Smooth muscle cell (in vitro differentiated cells): ENCODE measurements around the gene RIF1. TPM values are rescaled to one million over a fixed set of nuclear protein-coding genes. Genes with fewer than 3 reads are reported as not detected.

Source experiments
- DNase-seq: peaks from one replicate; lab custom pipeline; 2025; ENCODE audit not compliant: unreplicated experiment; lab: John Stamatoyannopoulos, UW
- H2AFZ ChIP-seq: fragments of 200-600 bp; sonication (generic); 2 replicates; pipeline ENCODE4 v1.6.0; 2016; ENCODE audit warnings: antibody characterized with exemption, low read depth, mild to moderate bottlenecking
- H3F3A ChIP-seq: fragments of 200-600 bp; sonication (generic); 2 replicates; pipeline ENCODE4 v1.6.0; 2017; ENCODE audit warnings: antibody characterized with exemption, low read depth
- H3K27ac ChIP-seq: fragments of 200-600 bp; sonication (generic); 2 replicates; pipeline ENCODE4 v1.5.1; 2016; ENCODE audit warnings: low read depth, mild to moderate bottlenecking
- H3K27me3 ChIP-seq: fragments of 200-600 bp; sonication (generic); 2 replicates; pipeline ENCODE4 v1.6.1; 2016; ENCODE audit warnings: low read depth, mild to moderate bottlenecking
- H3K36me3 ChIP-seq: fragments of 200-600 bp; sonication (generic); 2 replicates; pipeline ENCODE4 v1.5.1; 2016; ENCODE audit warnings: low read depth
- H3K4me1 ChIP-seq: fragments of 200-600 bp; sonication (generic); 2 replicates; pipeline ENCODE4 v1.5.1; 2016; ENCODE audit warnings: low read depth
- H3K4me2 ChIP-seq: fragments of 200-600 bp; sonication (generic); 2 replicates; pipeline ENCODE4 v1.6.0; 2016; ENCODE audit warnings: mild to moderate bottlenecking
- H3K4me3 ChIP-seq: fragments of 200-600 bp; sonication (generic); 2 replicates; pipeline ENCODE4 v1.5.1; 2016; ENCODE audit warnings: mild to moderate bottlenecking
- H3K79me2 ChIP-seq: fragments of 200-600 bp; sonication (generic); 2 replicates; pipeline ENCODE4 v1.6.0; 2016; ENCODE audit warnings: low read depth, mild to moderate bottlenecking
- H3K9ac ChIP-seq: fragments of 200-600 bp; sonication (generic); 2 replicates; pipeline ENCODE4 v1.6.0; 2016; ENCODE audit warnings: low read depth
- H3K9me3 ChIP-seq: fragments of 200-600 bp; sonication (generic); replicated peaks from 2 replicates; pipeline ENCODE4 v1.5.1; 2016; ENCODE audit warnings: low read depth
- H4K20me1 ChIP-seq: fragments of 200-600 bp; sonication (generic); 2 replicates; pipeline ENCODE4 v1.6.0; 2016; ENCODE audit warnings: low read depth
- CTCF ChIP-seq: fragments of 200-600 bp; sonication (generic); IDR thresholded peaks from 2 replicates; pipeline ENCODE4 v1.5.1; 2017; ENCODE audit warnings: borderline replicate concordance, mild to moderate bottlenecking, antibody characterized with exemption; ENCODE audit not compliant: insufficient read depth, poor library complexity, severe bottlenecking
- WGBS: methylation state at CpG from one replicate; pipeline ENCODE4 v1.1.7; 2016; ENCODE audit warnings: low lambda C conversion rate; 5-methylcytosine and 5-hydroxymethylcytosine counted together
- polyA plus RNA-seq: library from polyadenylated mRNA; unstranded; fragments of >200 nt; fragmentation: Nextera tagmentation; extraction: Ambion mirVana; gene quantifications from 2 replicates; pipeline ENCODE4 v1.2.1, GENCODE V29; 2016
- total RNA-seq: library from RNA; depleted of rRNA; stranded (reverse); fragments of >200 nt; gene quantifications from 2 replicates; pipeline ENCODE4 v1.2.3, GENCODE V29; 2014

Gene RIF1
- total and polyA plus RNA-seq, 2 experiments from 2014 or later, result 12.5 to 30.3 TPM

DNA sequence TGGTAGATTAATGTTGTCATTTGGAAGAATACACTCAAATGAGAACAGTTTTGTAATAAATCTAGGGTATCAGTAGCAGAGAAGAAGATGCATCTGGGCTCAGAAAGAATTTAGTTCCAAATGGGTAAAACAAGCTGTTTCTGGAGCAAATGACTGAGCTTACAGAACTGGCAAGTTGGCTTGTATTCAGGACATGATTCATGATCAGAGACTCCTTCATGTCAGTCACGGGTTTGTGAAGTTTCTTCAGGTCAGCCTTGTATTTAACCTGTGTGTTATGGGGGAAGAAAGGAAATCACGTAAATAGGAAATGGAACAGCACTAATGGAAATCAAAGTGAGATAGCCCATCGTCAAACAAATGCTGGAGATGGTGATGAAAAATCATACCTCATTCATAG, 109.1 kb downstream of the RIF1 start:
- no peaks in the 10 kb centered on the region for H3K9me3 ChIP-seq
- 88% methylated on average over 3 of the region's 3 CpGs for WGBS
- TF ChIP-seq CTCF, result no peak
- peaks cover 4% of the 10 kb centered on the region for H3K4me1 ChIP-seq
- no peaks in the 10 kb centered on the region for H3K79me2 ChIP-seq
- DNase-seq, result no peak
- H3K9ac ChIP-seq, result no peak overlapping the region
- H4K20me1 ChIP-seq, result no peaks in the 10 kb centered on the region
- H3K36me3 ChIP-seq, result no peaks in the 10 kb centered on the region
- no peak overlapping the region for H3K4me2 ChIP-seq
- no peak overlapping the region for H2AFZ ChIP-seq
- H3K27me3 ChIP-seq, result no peaks in the 10 kb centered on the region
- no peak overlapping the region for H3K27ac ChIP-seq
- no peaks in the 10 kb centered on the region for H3F3A ChIP-seq
- H3K4me3 ChIP-seq, result no peak overlapping the region

DNA sequence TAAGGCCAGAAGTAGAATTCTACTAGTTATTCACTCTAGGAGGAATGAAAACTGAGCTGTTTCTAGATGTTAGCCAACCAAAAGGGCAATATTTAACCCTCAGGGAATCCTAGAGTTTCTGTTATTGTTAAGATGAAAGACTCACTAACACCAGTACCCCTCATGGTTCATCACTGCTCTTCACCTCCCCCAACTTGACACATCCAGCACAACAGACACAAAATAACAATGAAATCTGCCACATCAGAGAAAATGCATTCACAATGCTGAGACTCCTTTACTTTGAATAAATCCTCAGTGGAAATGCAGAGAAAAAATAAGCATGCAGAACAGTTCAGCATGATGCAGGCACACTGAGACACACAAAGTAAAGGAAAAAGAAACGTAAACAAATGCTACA, 111.3 kb downstream of the RIF1 start:
- Histone ChIP-seq H2AFZ (peak overlapping the region; percentile 2), H3K79me2 (no peaks in the 10 kb centered on the region), H3K4me2 (no peak overlapping the region), H3K27me3 (no peaks in the 10 kb centered on the region), H3K9me3 (no peaks in the 10 kb centered on the region), H3K9ac (no peak overlapping the region), H3K36me3 (no peaks in the 10 kb centered on the region), H3K4me1 (peaks cover 4% of the 10 kb centered on the region), H3K27ac (no peak overlapping the region), H4K20me1 (no peaks in the 10 kb centered on the region), H3F3A (no peaks in the 10 kb centered on the region), H3K4me3 (no peak overlapping the region)
- TF ChIP-seq CTCF, result no peak
- WGBS, result 71% methylated on average over 1 of the region's 1 CpG
- DNase-seq, result no peak

DNA sequence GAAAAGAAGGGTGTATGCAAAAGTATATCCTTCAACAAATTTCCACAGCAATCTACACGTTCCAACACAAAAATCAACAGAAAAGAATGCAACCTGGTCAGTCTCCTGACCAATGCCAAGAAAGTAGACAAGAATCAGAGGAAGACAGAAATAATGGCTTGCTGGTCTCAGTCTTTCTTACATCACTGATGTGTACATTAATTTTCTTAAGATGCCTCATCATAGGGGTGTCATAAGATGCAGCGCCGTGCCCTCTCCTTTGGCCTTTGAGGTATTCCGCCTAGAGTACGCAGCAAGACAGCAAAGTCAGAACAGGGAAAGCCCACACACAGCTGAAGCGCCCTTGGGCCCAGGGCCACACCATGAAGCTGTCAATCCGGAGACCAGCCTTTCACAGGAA, 112.9 kb downstream of the RIF1 start:
- DNase-seq, result no peak
- no peaks in the 10 kb centered on the region for H3K27me3 ChIP-seq
- H3K79me2 ChIP-seq, result no peaks in the 10 kb centered on the region
- H3K4me1 ChIP-seq, result peaks cover 4% of the 10 kb centered on the region
- no peaks in the 10 kb centered on the region for H3F3A ChIP-seq
- no peaks in the 10 kb centered on the region for H4K20me1 ChIP-seq
- H3K4me2 ChIP-seq, result no peak overlapping the region
- no peak overlapping the region for H3K9ac ChIP-seq
- no peak for TF ChIP-seq CTCF
- H3K36me3 ChIP-seq, result no peaks in the 10 kb centered on the region
- no peak overlapping the region for H3K27ac ChIP-seq
- H3K4me3 ChIP-seq, result no peak overlapping the region
- no peaks in the 10 kb centered on the region for H3K9me3 ChIP-seq
- WGBS, result 86% methylated on average over 7 of the region's 7 CpGs
- H2AFZ ChIP-seq, result no peak overlapping the region

GRCh38 chr2:151523850-151524249, 114.1 kb downstream of the RIF1 start:
- Histone ChIP-seq H3K4me2 (peak overlapping the region; percentile 42), H3K4me1 (peaks cover 4% of the 10 kb centered on the region), H3K36me3 (no peaks in the 10 kb centered on the region), H3K4me3 (no peak overlapping the region), H3K79me2 (no peaks in the 10 kb centered on the region), H4K20me1 (no peaks in the 10 kb centered on the region), H2AFZ (no peak overlapping the region), H3F3A (no peaks in the 10 kb centered on the region), H3K9ac (no peak overlapping the region), H3K27ac (no peak overlapping the region), H3K27me3 (no peaks in the 10 kb centered on the region), H3K9me3 (no peaks in the 10 kb centered on the region)
- no peak for DNase-seq
- TF ChIP-seq CTCF, result no peak
- 53% methylated on average over 3 of the region's 3 CpGs for WGBS
